Left renal cortex interstitium (tissue), 4 donors: ENCODE data around the gene TECPR2. TPM values are rescaled to one million over a fixed set of nuclear protein-coding genes. Genes with fewer than 3 reads are reported as not detected.
"Not testable (repeated sequence)": the region's sequence is repeated elsewhere in the genome, so short reads cannot be mapped to it uniquely, and the experiment has no call there.

Experiments used
- DNase-seq, 4 donors: peaks; one replicate each; pipeline ENCODE4 v3.0.0-alpha.2; 2013; ENCODE audit warnings: low read depth in 4 of 4, low spot score in 2 of 4, missing footprints in 1 of 4
- polyA plus RNA-seq, 4 donors: library from polyadenylated mRNA; unstranded; fragments of 120-200 nt; gene quantifications; one replicate each; pipeline ENCODE4 v1.2.1, GENCODE V29; 2013; ENCODE audit not compliant: insufficient read length in 4 of 4

TECPR2 gene
- polyA plus RNA-seq, 4 donors: 14.8 to 20.9 (median 18.0) TPM

DNA sequence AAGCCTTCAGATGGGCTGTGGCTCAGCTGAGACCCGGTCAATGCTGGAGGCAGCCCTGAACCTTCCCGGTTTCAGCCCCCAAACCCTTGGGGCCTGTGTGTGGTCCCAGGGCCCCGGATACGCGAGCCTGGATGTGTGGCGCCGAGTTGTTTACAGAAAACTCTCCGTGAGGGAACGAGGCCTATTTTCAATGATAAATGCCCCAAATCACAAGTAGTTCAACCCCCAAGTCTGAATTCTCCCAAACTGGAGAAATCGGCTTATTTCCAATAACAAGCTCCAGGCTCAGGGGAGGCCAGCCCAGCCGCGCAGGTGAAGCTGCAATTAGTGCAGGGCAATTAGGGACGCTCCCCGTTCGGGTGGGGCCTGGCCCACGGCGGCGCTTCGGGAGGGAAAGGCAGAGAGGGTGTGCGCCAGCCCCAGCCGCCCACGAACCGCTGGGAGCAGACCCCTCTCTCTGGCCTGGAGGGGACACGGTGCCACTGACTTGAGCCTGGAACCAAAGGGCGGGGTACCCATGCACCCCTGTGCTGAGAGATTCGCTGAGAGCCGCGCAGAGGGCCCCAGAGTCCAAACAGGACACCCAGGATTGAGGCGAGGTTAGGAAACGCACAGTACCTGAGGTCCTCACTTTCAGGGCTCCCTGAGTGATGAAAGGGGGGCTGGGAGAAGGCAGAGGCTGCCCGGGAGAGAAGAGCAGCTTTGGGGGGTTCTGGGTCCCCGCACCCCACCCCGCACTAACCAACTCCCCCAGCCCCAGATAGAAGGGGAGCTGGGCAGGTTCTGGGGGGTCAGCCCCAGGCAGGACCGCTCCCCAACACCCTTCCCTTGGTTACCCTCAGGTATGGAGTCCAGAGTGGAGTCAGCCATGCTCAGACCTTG lies 161.1 kb downstream of the TECPR2 start:
- DNase-seq: no peak

DNA sequence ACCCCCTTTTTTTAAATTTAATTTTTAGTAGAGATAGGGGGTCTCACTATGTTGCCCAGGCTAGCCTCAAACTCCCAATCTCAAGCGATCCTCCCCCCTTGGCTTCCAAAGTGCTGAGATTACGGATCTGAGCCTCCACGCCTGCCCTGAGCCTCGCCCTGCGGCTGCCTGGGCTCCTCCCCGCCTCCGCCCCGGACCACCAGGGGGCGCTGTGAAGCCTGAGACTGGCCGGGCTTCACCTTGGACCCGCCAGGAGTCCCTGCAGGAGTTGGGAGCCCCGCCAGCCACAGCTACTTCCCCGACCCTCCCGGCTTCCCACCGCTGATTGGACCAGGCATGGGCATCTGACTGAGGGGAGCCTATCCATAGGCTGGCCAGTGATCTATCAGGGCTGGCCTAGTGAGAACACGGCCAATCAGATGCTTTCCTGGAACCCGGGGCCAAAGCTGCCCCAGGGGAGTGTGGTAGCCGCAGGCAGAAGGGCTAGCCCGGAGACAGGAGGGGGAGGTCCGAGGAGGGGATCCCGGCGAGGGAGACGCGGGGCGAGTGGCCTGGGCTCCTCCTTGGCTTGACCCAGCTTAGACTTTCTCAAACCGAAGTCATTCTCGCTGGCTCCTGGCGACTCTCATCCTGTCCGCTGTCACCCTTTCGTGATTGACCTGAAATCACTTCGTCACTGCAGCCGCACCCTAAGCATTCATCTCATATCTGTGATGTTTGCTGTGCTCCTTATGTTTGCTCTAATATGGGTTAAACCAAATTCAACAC lies 161.9 kb downstream of the TECPR2 start:
- peak; percentile 87 to 97 (median 92) for DNase-seq

DNA sequence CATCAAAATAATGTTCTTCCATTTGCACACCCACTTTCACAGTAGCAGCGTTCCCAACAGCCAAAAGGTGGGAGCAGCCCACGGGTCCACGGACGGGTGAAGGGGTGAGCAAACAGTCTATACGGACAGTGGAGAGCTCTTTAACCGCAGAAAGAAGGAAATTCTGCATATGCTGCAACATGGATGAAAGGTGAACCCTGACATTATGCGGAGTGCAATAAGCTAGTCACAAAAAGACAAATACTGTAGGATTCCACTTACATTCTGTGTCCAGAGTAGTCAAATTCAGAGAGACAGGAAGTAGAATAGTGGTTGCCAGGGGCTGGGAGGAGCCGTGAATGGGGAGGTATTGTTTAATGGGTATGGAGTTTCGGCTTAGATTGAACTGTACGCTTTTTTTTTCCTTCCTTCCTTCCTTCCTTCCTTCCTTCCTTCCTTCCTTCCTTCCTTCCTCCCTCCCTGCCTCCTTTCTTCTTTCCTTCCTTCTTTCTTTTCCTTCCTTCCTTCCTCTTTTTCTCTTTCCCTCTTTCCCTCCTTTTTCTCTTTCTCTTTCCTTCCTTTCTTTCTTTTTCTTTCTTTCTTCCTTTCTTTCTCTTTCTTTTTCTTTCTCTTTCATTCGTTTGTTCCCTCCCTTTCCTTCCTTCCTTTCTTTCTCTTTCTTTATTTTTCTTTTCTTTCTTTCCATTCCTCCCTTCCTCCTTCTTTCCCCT lies 162.6 kb downstream of the TECPR2 start:
- DNase-seq: no peak

DNA sequence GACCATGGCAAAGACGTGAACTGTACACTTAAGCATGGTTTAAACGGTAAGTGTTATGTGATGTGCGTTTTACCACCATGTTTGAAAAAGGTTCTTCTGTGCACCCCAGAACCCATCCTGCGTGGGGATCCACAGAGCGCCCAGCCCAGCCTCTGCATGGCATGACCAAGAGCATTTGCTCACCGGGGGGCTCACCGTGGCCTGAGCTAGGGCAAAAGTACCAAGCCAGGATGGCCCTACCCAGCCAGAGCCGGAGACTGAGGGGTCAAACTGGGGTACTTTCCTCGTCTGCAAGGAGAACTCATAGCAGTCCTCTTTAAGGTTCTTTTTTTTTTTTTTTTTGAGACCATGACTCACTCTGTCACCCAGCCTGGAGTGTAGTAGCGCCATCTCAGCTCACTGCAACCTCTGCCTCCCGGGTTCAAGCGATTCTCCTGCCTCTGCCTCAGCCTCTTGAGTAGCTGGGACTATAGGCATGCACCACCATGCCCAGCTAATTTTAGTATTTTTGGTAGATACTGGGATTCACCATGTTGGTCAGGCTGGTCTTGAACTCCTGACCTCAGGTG lies 163.3 kb downstream of the TECPR2 start:
- DNase-seq: no peak

DNA sequence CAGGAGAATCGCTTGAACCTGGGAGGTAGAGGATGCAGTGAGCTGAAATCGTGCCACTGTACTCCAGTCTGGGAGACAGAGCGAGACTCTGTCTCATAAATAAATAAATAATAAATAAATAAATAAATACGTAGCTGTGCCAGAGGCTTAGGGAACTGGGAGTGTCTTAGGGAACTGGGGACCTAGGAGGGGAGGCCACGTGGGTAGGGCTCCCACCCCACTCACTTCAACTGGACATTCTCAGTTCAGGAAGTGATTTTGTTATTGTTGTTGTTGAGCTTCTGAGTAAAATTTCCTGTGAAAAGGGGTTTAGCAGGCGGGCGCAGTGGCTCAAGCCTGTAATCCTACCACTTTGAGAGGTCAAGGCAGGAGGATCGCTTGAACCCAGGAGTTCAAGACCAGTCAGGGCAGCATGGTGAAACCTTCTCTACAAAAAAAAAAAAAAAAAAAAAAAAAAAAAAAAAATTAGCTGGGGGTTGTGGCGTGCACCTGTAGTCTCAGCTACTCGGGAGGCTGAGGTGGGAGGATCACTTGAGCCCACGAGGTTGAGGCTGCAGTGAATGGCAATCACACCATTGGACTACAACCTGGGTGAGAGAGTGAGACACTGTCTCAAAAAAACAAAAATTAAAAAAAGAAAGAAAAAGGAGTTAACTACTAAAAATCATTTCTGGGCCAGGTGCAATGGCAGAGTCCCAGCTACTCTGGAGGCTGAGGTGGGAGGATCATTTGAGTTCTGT lies 165.9 kb downstream of the TECPR2 start:
- no peak for DNase-seq

DNA sequence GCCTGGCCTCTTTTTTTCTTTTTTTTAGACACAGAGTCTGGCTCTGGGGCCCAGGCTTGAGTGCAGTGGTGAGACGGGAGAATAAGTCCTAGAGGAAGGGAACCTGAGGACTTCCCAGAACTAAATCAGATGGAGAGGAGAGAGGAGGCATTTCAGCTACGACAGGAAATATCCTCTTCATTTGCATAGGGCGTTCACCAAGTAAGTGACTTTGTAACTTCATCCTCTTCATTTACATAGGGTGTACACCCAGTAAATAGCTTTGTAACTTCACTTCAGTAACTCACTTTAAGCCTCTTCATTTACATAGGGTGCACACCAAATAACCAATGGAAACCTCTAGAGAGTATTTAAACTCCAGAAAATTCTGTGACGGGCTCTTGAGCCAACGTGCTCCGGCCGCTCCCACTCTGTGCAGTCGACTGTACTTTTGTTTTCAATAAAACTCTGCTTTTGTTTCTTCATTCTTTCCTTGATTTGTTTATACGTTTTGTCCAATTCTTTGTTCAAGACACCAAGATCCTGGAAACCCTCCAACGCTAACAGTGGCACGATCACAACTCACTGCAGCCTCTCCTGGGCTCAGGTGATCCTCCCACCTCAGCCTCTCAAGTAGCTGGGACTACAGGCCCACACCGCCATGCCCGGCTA lies 168.2 kb downstream of the TECPR2 start:
- DNase-seq: no peak

DNA sequence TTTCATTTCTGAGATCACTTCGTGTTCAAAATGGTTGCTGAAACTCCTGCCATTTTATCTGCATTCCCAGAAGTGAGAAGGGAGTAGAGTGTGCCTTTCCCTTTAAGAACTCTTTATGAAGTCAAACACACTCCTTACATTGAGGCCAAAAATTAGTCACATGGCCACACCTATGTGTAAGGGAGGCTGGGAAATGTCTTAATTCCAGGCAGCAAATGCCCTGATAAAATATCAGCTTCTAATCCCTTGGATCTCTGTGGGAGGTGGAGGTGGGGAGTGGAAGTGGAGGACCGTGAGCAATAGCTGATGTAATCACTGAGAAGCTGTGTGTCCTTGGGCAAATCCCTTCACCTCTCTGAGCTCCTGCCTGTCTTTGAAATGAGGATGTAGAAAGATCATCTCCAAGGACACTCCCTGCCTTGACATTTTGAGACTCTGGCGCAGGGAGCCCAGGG lies 169.5 kb downstream of the TECPR2 start:
- DNase-seq: no peak

DNA sequence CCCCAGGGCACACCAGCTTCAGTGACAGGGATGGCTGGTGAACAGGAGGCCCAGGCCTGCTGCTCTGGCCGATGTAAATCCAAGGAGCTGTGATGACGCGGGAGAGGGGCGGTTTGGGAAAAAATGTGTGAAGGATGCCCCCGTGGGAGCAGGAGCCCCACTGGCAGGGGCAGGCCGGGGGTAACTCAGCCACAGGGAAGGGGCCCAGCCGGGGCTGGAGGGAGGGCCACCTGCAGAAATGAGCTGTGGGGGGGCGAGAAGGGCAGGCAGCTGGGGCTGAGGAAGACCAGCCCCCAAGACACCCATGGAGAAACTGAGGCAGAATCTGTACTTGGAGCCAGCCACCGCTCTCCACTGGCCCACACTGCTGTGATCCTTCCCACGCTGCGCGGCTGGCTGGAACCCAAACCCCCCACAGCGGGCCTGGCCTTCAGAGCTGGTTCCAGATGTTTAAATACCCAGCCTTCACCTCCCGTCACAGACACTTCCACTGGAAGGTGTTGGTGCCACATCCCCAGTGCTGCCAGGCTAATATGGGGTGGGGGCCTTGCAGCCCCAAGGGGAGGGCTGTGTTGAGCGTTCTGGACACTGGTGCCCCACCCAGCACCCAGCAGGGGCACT lies 175.3 kb downstream of the TECPR2 start:
- DNase-seq: no peak

DNA sequence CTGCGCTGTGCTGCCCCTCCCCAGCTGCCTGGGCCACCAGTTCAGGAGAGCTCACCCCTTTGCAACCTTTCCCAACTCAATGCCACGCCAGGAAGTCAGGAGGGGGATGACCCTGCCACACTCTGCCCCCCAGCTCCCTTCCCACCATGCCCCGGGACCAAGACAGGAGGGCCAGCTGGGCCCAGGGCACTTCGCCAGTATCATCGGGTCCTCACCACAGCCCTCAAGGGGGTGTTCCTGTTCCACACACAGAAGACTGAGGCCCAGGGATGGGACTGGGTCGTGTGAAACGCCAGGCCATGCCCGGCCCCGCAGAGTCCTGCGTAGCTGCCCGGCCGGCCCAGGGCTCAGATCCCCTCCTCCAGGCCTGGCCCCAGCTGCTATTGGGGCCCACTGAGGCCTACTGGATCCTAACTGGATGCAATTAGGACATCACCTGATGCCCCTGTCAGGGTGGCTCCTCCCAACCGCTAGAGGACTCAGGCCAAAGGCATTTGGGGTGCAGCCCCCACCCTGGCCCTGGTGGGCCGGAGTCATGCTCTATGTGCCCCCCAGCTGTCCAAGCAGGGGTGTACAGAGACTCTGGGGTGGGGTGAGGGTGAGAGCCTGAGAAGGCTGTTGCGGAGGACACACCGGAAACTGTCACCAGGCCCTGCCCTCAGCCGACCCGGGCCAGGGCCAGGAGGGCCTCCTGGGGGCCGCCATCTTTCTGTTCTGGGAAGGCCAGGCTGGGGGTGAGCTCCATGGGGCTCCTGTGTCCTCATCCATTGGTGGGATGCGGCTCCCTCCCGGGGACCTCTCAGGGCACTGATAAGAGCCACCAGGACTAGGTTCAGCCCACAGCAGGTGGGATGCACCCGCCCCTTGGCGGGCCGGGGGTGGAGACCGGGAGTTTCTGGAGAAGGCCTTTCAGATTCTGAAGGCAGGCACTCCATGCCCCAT lies 176.1 kb downstream of the TECPR2 start:
- DNase-seq: no peak

DNA sequence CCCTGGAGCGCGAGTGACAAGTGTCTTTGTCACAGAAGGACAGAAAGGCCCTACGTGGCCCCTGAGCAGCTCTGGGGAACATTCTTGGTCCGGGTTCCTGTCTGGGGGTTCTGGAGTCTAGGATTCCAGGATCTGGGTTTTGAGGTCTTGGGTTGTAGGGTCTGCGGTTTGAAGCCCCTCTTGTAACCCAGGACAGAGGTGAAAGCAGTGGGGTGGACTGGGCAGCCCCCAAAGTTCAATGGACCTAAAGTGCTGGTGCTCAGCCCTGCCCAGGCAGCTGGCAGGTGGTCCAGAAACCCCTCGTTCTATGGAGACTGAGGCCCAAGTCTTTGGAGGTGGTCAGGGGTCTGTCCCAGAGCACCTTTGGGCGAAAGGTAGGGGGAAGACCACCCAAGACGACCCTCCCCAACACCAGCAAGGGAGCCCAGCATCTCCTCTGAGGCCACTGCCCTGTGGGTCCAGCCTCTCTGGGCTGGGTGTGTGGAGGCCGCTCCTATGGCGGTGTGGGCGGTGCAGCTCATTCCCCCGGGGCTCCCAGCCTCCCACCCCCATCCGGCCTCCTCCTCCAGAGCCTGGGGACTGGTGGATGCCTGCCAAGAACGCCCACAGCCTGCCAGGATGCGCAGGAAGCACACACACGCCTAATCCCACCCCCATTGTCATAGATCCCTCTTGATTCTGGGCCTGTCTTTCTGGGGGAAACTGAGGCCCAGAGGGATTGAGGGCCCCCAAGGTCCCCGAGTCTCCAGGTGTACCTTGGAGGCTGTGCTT lies 177.0 kb downstream of the TECPR2 start:
- peak in 2 of 4 donors; percentile 52 to 76 for DNase-seq

DNA sequence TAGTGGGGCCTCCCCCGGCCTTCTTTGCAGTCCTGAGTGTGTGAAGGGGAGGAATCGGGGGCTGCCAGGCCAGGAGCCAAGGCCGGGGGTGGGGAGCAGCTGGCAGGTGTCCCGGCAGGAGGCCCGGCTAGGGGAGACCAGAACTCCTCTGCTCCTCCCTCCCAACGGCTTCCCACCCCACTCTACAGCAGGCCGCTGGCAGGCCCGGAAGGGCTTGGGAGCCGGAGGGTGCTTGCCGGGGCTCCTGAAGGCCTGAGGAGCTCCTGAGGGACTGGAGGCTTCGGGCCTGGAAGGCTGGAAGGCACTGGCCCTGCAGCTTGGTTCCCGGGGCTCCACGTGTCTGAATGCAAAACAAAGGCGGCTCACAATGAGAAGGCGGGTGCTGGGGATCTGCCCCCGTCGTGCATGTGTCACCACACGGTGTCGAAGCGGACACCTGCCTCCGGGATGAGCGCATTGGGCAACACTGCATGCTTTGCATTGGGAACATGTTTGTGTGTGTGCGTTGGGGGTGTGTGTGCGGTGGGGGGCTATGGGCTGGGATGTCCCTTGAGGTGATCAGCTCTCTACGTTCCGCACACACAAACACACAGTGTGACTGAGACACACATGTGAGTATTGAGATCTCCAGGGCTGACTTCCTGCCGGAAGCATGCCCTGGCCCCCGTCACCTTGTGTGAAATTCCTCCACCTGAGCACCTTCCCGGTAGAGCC lies 177.7 kb downstream of the TECPR2 start:
- peak in 1 of 4 donors; percentile 52 for DNase-seq

DNA sequence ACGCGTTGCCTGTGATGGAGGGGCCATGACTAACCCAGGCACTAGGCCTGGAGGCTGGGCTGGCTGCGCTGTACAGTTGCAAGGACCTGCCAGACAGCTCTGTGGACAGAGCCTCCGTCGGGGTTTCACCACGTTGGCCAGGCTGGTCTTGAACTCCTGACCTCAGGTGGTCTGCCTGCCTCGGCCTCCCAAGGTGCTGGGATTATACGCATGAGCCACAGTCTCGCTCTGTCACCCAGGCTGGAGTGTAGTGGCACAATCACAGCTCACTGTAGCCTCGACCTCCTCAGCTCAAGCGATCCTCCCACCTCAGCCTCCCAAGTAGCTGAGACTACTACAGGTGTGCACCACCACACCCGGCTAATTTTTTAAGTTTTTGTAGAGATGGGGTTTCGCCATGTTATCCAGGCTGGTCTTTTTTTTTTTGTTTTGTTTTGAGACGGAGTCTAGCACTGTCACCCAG lies 178.3 kb downstream of the TECPR2 start:
- DNase-seq: not testable (repeated sequence)

DNA sequence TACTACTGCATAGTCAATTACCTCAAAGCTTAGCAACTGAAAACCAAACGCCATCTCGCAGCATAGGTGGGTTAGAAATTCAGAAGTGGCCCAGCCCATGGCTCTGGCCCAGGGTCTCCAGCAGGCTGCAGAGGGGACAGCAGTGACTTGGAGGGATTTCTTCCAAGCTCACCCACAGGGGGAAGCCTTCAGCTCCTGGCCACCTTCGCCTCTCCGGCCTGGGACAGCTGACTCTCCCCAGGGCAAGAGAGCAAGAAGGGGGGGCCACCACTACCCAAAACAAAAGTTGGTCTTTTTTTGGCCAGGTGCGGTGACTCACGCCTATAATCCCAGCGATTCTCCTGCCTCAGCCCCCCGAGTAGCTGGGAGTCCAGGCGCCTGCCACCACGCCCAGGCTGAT lies 179.0 kb downstream of the TECPR2 start:
- no peak for DNase-seq

DNA sequence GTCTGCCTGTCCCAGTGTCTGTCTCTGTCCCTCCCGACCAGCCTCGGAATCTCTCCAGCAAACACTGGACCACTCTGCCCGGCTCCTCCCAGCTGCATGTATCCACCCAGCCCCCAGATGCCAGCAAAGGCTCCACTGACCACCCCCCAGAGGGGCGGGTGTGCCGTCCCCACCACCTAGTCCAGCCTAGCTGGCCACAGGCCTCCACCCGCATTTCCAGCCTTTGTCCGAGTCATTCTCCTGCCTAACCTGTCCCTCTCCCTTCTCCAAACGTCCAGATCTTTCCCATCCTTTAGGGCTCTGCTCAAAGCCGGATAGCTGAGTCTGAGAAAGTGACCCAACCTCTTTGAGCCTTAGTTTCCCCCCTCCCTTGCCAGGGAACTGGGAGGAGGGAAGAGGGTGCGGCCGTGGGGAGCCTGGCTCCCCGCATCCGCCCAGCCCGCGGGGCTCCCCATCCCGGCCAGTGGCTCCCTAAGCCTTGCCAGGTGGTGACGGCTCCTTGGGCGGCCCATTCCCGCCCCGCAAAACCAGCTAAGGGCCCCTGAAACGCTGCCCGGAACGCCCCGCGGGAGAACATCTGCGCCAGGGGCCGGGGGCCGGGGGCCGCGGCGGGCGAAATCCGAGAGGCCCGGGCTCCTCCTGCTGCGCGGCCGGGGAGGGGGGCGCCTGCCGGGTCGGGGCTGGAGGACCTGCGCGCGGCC lies 181.5 kb downstream of the TECPR2 start:
- no peak for DNase-seq

DNA sequence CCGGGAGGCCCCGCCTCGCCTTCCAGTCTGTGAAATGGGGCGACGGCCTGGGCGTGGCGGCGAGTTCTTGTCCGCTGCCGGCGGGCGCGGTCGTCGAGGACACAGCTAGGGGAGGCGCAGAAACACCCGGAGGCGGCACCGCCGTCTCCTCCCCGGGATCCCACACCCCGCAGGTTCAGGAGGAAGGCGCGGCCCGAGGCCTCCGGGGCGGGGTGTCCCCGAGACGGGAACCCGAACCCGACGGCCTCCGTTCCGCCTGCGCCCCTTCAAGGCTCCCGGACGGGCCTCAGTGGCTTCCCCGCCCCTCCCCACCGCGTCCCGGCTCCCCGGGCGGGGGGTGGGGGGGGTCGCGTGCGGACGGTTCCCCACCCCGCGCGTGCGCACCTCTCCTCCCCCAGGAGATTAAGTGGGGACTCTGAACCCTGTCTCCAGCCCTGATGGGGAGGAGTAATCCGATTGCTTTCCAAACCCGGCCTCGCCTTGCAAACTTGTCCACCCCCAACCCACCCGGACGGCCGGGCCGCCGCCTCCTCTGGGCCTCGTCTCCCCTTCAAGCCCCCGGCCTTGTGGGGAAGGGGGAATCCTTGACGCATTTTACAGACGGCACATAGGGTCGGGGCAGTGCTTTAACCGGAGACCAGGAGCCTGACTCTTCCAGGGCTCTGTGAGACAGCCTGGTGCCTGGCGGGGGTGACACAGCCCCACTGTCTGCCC lies 182.2 kb downstream of the TECPR2 start:
- no peak for DNase-seq
